GM12878 (cell line): Measurements from ENCODE around the gene ZNF653. TPM values are rescaled to one million over a fixed set of nuclear protein-coding genes. Genes with fewer than 3 reads are reported as not detected.

Experiments
- ATAC-seq: fragments of 200-7000 bp; cut with Tn5 transposase; 3 replicates; pipeline ENCODE4 v1.9.1; 2020; ENCODE audit warnings: mild to moderate bottlenecking, moderate library complexity
- BruUV-seq: library from RNA; stranded (reverse); fragments of 400-500 nt; replicated peaks from 2 replicates; lab custom pipeline; 2021; lab: Mats Ljungman, UMichigan
- CTCF ChIA-PET: fragments of 300-600 bp; sonication (Branson Sonifier 250); formaldehyde crosslinking; extraction: SDS; loops from one replicate; lab custom pipeline; 2021; ENCODE audit warnings: inconsistent platforms; lab: Yijun Ruan, JAX
- POLR2A ChIA-PET: fragments of 350-600 bp; formaldehyde crosslinking; extraction: SDS; loops from one replicate; lab custom pipeline; 2021; ENCODE audit warnings: inconsistent platforms; lab: Charles Lee
- RAD21 ChIA-PET: fragments of 300-600 bp; sonication (Branson Sonifier 250); formaldehyde crosslinking; loops from one replicate; lab custom pipeline; 2023; ENCODE audit warnings: antibody characterized with exemption; ENCODE audit not compliant: unreplicated experiment; lab: Charles Lee
- SMC1A ChIA-PET: fragments of 300-600 bp; sonication (Branson Sonifier 250); formaldehyde crosslinking; loops from one replicate; lab custom pipeline; 2023; ENCODE audit not compliant: unreplicated experiment, uncharacterized antibody; lab: Charles Lee
- DNase-seq: peaks from one replicate; pipeline ENCODE4 v3.0.0-alpha.2; 2011; ENCODE audit warnings: low read depth, low spot score
- FAIRE-seq: peaks from 3 replicates; lab custom pipeline; 2011; peaks lifted over from hg19 to GRCh38; lab: Jason Lieb, UNC
- H2AFZ ChIP-seq: 2 replicates; pipeline ENCODE4 v1.6.0; 2011; ENCODE audit warnings: low read depth, low read length, control low read depth; ENCODE audit not compliant: control insufficient read depth
- H3K27ac ChIP-seq: 2 replicates; pipeline ENCODE4 v1.5.1; 2011; ENCODE audit warnings: control low read depth; ENCODE audit not compliant: control insufficient read depth, insufficient read depth
- H3K27me3 ChIP-seq, 2 experiments: replicated peaks in 1 of 2; 2 replicates each; pipeline versions ENCODE4 v1.6.0 to v1.6.1; 2011; ENCODE audit warnings: low read length in 1 of 2; ENCODE audit not compliant: control insufficient read depth in 2 of 2, insufficient read depth in 2 of 2
- H3K36me3 ChIP-seq, 2 experiments: 2 replicates each; pipeline ENCODE4 v1.5.1; 2011; ENCODE audit warnings: low read length in 1 of 2; ENCODE audit not compliant: control insufficient read depth in 2 of 2, insufficient read depth in 2 of 2
- H3K4me1 ChIP-seq: 2 replicates; pipeline ENCODE4 v1.6.1; 2011; ENCODE audit warnings: mild to moderate bottlenecking, low read length, moderate library complexity, mixed read lengths; ENCODE audit not compliant: control insufficient read depth, insufficient read depth
- H3K4me2 ChIP-seq: 2 replicates; pipeline ENCODE4 v1.6.0; 2011; ENCODE audit warnings: control low read depth; ENCODE audit not compliant: control insufficient read depth, insufficient read depth
- H3K4me3 ChIP-seq: fragments of 200-600 bp; sonication (generic); 2 replicates; pipeline ENCODE4 v1.5.1; 2016
- H3K79me2 ChIP-seq: 2 replicates; pipeline ENCODE4 v1.6.0; 2011; ENCODE audit warnings: low read length; ENCODE audit not compliant: control insufficient read depth, insufficient read depth
- H3K9ac ChIP-seq: 2 replicates; pipeline ENCODE4 v1.8.0; 2011; ENCODE audit warnings: low read length, control low read depth, mixed read lengths; ENCODE audit not compliant: control insufficient read depth, insufficient read depth
- H3K9me3 ChIP-seq: replicated peaks from 3 replicates; pipeline ENCODE4 v1.5.1; 2011; ENCODE audit warnings: mild to moderate bottlenecking, low read length; ENCODE audit not compliant: control insufficient read depth, insufficient read depth
- H4K20me1 ChIP-seq: 2 replicates; pipeline ENCODE4 v1.6.0; 2011; ENCODE audit not compliant: control insufficient read depth, insufficient read depth
- EGR1 ChIP-seq, 2 experiments: IDR thresholded peaks; 1 replicate in 1 of 2; 2 replicates in 1 of 2; pipeline ENCODE4 v1.6.1; 2011 to 2012; ENCODE audit warnings: low read depth in 2 of 2, low read length in 2 of 2, borderline replicate concordance in 1 of 2, mild to moderate bottlenecking in 1 of 2, moderate library complexity in 1 of 2
- HCFC1 ChIP-seq: fragments of 150-350 bp; IDR thresholded peaks from 2 replicates; pipeline ENCODE4 v1.6.1; 2014; ENCODE audit warnings: low read length
- HDGF ChIP-seq: fragments of 450-650 bp; IDR thresholded peaks from 2 replicates; pipeline ENCODE4 v1.6.1; 2016; ENCODE audit warnings: antibody characterized with exemption
- KDM1A ChIP-seq: fragments of 200-600 bp; sonication (generic); IDR thresholded peaks from 2 replicates; pipeline ENCODE4 v1.6.1; 2016; ENCODE audit warnings: borderline replicate concordance
- MXI1 ChIP-seq: fragments of 150-350 bp; IDR thresholded peaks from 2 replicates; pipeline ENCODE4 v1.6.1; 2011; ENCODE audit warnings: low read depth, mild to moderate bottlenecking, inconsistent platforms, low read length, improper control_type of control experiment
- RUNX3 ChIP-seq: IDR thresholded peaks from 2 replicates; pipeline ENCODE4 v1.6.1; 2012; ENCODE audit warnings: low read length, inconsistent platforms
- whole genome bisulfite sequencing: methylation state at CpG from one replicate; pipeline ENCODE4 v1.1.6; 2016; ENCODE audit warnings: low lambda C conversion rate; ENCODE audit not compliant: insufficient replicate concordance, insufficient coverage; ENCODE audit errors: missing lambda C conversion rate; 5-methylcytosine and 5-hydroxymethylcytosine counted together
- in situ Hi-C: fragments of 300-500 bp; cut with MboI; formaldehyde crosslinking; loops from 9 replicates; pipeline ENCODE4 v1.14.3; 2018; ENCODE audit warnings: mixed read lengths
- intact Hi-C: fragments of 100-400 bp; cut with micrococcal nuclease; formaldehyde crosslinking; loops from one replicate; pipeline ENCODE4 v1.14.2; 2022; ENCODE audit not compliant: unreplicated experiment
- polyA plus RNA-seq, 11 experiments: library from polyadenylated mRNA; depleted of rRNA in 4 of 11; unstranded in 6 of 11; stranded (reverse) in 5 of 11; fragments of >200 nt; fragmentation: Nextera tagmentation in 4 of 11; fragmentation: Illumina TruSeq in 1 of 11; extraction: Ambion mirVana in 4 of 11; extraction: Trizol in 1 of 11; gene quantifications; 1 replicate in 1 of 11; 2 replicates in 10 of 11; pipeline versions ENCODE4 v1.2.1 to v1.2.3, GENCODE V29; 2011 to 2016; ENCODE audit warnings: inconsistent platforms in 2 of 11, missing spikeins in 2 of 11, low read depth in 1 of 11
- total RNA-seq, 4 experiments: library from RNA; depleted of rRNA in 3 of 4; stranded (reverse); fragments of >200 nt in 3 of 4; fragmentation: Illumina TruSeq in 1 of 4; extraction: Trizol in 1 of 4; gene quantifications; 2 replicates each; pipeline versions ENCODE4 v1.2.1 to v1.2.3, GENCODE V29; 2013 to 2021
- TF ChIP-seq, protein P1 (sequence below): fragments of 450-650 bp; IDR thresholded peaks from 2 replicates; pipeline ENCODE4 v1.6.1; 2018; ENCODE audit warnings: mild to moderate bottlenecking, low read depth, moderate library complexity; ENCODE audit not compliant: partially characterized antibody
- TF ChIP-seq, protein P2 (sequence below): IDR thresholded peaks from 2 replicates; pipeline ENCODE4 v1.6.1; 2012; ENCODE audit warnings: low read depth, low read length, improper control_type of control experiment

The ZNF653 gene
- total and polyA plus RNA-seq, 10 of the 15 experiments (the other 5 are each of a cell fraction or from before 2014, with no cell fraction given) = 2.2 to 13.2 (median 6.7) TPM; not detected in 2

DNA sequence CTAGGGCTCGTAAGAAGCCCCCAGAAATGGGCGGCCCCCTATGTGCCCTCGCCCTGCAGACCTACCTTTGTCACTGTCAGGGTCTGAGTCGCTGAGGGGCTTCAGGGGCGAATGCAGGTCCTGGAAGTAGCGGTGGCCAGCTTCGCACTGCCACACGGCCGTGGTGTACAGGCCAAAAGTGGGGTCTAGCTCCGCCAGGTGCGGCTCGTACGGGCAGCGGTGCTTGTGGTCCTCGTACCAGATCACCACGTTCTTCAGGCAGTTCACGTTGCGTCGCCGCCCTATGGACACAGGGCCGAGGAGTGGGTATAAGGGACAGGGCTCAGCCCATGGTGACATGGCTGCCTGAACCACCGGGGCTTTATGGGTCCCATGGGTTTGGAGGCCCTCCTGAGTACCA lies 9.8 kb downstream of the ZNF653 start:
- RAD21 ChIA-PET = no interaction called here
- DNase-seq (no peak), ATAC-seq (no peak), FAIRE-seq (no peak)
- Histone ChIP-seq H3K4me2 (no peak overlapping the region), H3K27me3 (no peaks in the 10 kb centered on the region), H3K9ac (no peak overlapping the region), H3K4me1 (no peaks in the 10 kb centered on the region), H3K9me3 (no peaks in the 10 kb centered on the region), H3K4me3 (no peak overlapping the region), H2AFZ (no peak overlapping the region), H3K79me2 (no peaks in the 10 kb centered on the region), H3K27ac (no peak overlapping the region), H4K20me1 (no peaks in the 10 kb centered on the region), H3K36me3 (peaks cover 5 to 6% of the 10 kb centered on the region in 2 experiments; a peak in 3 of 4 replicates)
- WGBS = 92% methylated on average over 22 of the region's 22 CpGs
- TF ChIP-seq, protein P1, sequence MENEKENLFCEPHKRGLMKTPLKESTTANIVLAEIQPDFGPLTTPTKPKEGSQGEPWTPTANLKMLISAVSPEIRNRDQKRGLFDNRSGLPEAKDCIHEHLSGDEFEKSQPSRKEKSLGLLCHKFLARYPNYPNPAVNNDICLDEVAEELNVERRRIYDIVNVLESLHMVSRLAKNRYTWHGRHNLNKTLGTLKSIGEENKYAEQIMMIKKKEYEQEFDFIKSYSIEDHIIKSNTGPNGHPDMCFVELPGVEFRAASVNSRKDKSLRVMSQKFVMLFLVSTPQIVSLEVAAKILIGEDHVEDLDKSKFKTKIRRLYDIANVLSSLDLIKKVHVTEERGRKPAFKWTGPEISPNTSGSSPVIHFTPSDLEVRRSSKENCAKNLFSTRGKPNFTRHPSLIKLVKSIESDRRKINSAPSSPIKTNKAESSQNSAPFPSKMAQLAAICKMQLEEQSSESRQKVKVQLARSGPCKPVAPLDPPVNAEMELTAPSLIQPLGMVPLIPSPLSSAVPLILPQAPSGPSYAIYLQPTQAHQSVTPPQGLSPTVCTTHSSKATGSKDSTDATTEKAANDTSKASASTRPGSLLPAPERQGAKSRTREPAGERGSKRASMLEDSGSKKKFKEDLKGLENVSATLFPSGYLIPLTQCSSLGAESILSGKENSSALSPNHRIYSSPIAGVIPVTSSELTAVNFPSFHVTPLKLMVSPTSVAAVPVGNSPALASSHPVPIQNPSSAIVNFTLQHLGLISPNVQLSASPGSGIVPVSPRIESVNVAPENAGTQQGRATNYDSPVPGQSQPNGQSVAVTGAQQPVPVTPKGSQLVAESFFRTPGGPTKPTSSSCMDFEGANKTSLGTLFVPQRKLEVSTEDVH = no peak
- no peak for TF ChIP-seq MXI1
- TF ChIP-seq KDM1A = no peak
- no peak for TF ChIP-seq HCFC1
- TF ChIP-seq HDGF = no peak
- no peak for TF ChIP-seq RUNX3
- no peak for TF ChIP-seq EGR1 (IDR thresholded peaks at IDR 0.05; ENCODE audit: borderline replicate concordance in 1 of 2, low read depth in 2 of 2, low read length in 2 of 2)
- TF ChIP-seq, protein P2, sequence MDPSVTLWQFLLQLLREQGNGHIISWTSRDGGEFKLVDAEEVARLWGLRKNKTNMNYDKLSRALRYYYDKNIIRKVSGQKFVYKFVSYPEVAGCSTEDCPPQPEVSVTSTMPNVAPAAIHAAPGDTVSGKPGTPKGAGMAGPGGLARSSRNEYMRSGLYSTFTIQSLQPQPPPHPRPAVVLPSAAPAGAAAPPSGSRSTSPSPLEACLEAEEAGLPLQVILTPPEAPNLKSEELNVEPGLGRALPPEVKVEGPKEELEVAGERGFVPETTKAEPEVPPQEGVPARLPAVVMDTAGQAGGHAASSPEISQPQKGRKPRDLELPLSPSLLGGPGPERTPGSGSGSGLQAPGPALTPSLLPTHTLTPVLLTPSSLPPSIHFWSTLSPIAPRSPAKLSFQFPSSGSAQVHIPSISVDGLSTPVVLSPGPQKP = no peak
- POLR2A ChIA-PET = interaction anchor here (0.6 kb wide), 3 partner anchors 13 to 168 kb away, joined by 3 to 10 read pairs (median 4); no protein-coding TSS in a partner anchor
- intact Hi-C loops = loop anchor here (1.0 kb wide), 1 partner anchor 91 kb away; no protein-coding TSS in a partner anchor
- CTCF ChIA-PET = interaction anchor here (0.5 to 3.0 kb wide), 6 partner anchors 8 to 97 kb away, joined by 3 to 12 read pairs (median 4); no protein-coding TSS in a partner anchor
- no TSS peak for BruUV-seq
- in situ Hi-C loops = loop anchor here (5.0 kb wide), 1 partner anchor 91 kb away; no protein-coding TSS in a partner anchor
- SMC1A ChIA-PET = interaction anchor here (1.3 kb wide), 1 partner anchor 95 kb away, joined by 4 read pairs; no protein-coding TSS in a partner anchor
